IPS-18a (cell line): ENCODE data around the gene KIR2DL4.
"Not testable (repeated sequence)": the region's sequence is repeated elsewhere in the genome, so short reads cannot be mapped to it uniquely, and the experiment has no call there.

Source experiments
- H3K27ac ChIP-seq: one replicate; pipeline ENCODE4 v1.5.1; 2013; ENCODE audit warnings: low read length
- H3K27me3 ChIP-seq: one replicate; pipeline ENCODE4 v1.6.1; 2013; ENCODE audit warnings: mild to moderate bottlenecking, low read length; ENCODE audit not compliant: control insufficient read depth, insufficient read depth
- H3K36me3 ChIP-seq: one replicate; pipeline ENCODE4 v1.6.1; 2013; ENCODE audit warnings: low read depth, low read length; ENCODE audit not compliant: control insufficient read depth
- H3K4me1 ChIP-seq: one replicate; pipeline ENCODE4 v1.6.1; 2013; ENCODE audit warnings: low read depth, low read length; ENCODE audit not compliant: control insufficient read depth
- H3K4me3 ChIP-seq: one replicate; pipeline ENCODE4 v1.5.1; 2013; ENCODE audit warnings: low read length
- H3K9ac ChIP-seq: one replicate; pipeline ENCODE4 v1.6.1; 2013; ENCODE audit warnings: mild to moderate bottlenecking, low read length, moderate library complexity
- H3K9me3 ChIP-seq: one replicate; pipeline ENCODE4 v1.6.1; 2013; ENCODE audit warnings: low read depth, low read length; ENCODE audit not compliant: control insufficient read depth

KIR2DL4 gene

GRCh38 chr19:54850930-54851329 lies 47.5 kb downstream of the KIR2DL4 start:
- Histone ChIP-seq H3K27ac (no peak overlapping the region), H3K9me3 (peaks cover 27% of the 10 kb centered on the region), H3K27me3 (no peaks in the 10 kb centered on the region), H3K4me1 (no peaks in the 10 kb centered on the region), H3K36me3 (no peaks in the 10 kb centered on the region), H3K9ac (no peak overlapping the region), H3K4me3 (no peak overlapping the region)

GRCh38 chr19:54851353-54851752 lies 47.9 kb downstream of the KIR2DL4 start:
- Histone ChIP-seq H3K36me3 (no peaks in the 10 kb centered on the region), H3K4me3 (no peak overlapping the region), H3K27ac (no peak overlapping the region), H3K9ac (no peak overlapping the region), H3K27me3 (no peaks in the 10 kb centered on the region), H3K4me1 (no peaks in the 10 kb centered on the region), H3K9me3 (peaks cover 27% of the 10 kb centered on the region)

DNA sequence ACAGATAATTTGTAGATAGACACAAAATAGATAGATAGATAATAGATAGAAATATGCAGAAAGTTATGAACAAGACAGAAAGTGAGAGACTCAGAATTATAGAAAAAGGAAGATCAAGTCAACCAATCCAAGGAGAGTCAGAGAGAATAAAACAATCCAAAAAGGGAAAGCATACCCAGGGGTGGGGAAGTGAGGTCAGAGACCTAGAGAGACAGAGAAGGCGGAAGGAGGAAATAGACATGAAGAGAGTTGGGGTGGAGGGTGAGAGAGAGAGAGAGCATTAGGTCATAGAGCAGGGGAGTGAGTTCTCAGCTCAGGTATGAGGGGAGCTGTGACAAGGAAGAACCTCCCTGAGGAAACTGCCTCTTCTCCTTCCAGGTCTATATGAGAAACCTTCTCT lies 51.8 kb downstream of the KIR2DL4 start:
- H3K4me1 ChIP-seq, H3K27me3 ChIP-seq, H3K27ac ChIP-seq, H3K36me3 ChIP-seq, H3K9me3 ChIP-seq, H3K9ac ChIP-seq, H3K4me3 ChIP-seq: not testable (repeated sequence)

DNA sequence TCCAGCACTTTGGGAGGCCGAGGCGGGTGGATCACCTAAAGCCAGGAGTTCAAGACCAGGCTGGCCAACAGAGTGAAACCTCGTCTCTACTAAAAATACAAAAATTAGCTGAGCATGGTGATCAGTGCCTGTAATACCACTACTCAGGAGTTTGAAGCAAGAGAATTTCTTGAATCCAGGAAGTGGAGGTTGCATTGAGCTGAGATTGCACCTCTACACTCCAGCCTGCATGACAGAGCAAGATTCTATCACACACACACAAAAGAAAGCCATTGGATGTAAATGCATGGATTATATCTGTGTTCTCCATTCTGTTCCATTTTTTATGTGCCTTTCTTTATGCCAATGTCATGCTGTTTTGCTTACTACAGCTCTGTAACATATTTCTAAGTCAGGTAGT lies 55.1 kb downstream of the KIR2DL4 start:
- H3K27ac ChIP-seq, H3K36me3 ChIP-seq, H3K9me3 ChIP-seq, H3K4me1 ChIP-seq, H3K9ac ChIP-seq, H3K4me3 ChIP-seq, H3K27me3 ChIP-seq: not testable (repeated sequence)

DNA sequence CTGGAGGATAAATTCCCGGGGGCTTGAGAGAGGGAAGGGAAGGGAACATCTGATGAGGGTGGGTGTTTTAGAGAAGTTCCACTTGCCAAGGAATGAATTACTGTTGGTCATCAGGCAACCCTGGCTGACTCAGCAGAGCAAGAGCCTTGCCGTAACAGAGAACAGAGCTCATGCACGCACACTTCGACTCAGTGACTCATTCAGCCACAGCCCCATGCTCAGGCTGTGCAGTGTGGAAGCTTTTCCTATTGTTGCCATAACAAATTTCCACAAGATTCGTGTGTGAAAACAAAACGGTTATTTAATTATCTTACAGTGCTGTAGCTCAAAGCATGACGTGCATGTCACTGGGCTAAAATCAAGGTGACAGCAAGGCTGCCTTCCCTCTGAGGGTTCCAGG lies 56.0 kb downstream of the KIR2DL4 start:
- not testable (repeated sequence) for H3K27me3 ChIP-seq, H3K4me1 ChIP-seq

GRCh38 chr19:54863459-54863858 lies 60.0 kb downstream of the KIR2DL4 start:
- not testable (repeated sequence) for H3K9me3 ChIP-seq, H3K27ac ChIP-seq, H3K9ac ChIP-seq, H3K4me1 ChIP-seq, H3K4me3 ChIP-seq, H3K36me3 ChIP-seq, H3K27me3 ChIP-seq

More for the DNA sequence above, 56.0 kb downstream of the KIR2DL4 start:
- not testable (repeated sequence) for H3K4me3 ChIP-seq, H3K9ac ChIP-seq, H3K9me3 ChIP-seq, H3K36me3 ChIP-seq, H3K27ac ChIP-seq
